GM23338 (cell line): ENCODE data around the gene RPL37. TPM values are rescaled to one million over a fixed set of nuclear protein-coding genes. Genes with fewer than 3 reads are reported as not detected.

Experiments
- ATAC-seq: fragments of 200-7000 bp; cut with Tn5 transposase; 3 replicates; pipeline ENCODE4 v1.9.1; 2020
- DNase-seq: peaks from one replicate; pipeline ENCODE4 v3.0.0-alpha.2; 2015; ENCODE audit warnings: low spot score
- H2AFZ ChIP-seq: fragments of 200-600 bp; sonication (generic); 2 replicates; pipeline ENCODE4 v1.8.0; 2016; ENCODE audit warnings: antibody characterized with exemption, mild to moderate bottlenecking, moderate library complexity
- H3F3A ChIP-seq: fragments of 200-600 bp; sonication (generic); replicated peaks from 2 replicates; pipeline ENCODE4 v1.8.0; 2017; ENCODE audit warnings: antibody characterized with exemption, mixed run types, low read depth
- H3K27ac ChIP-seq: fragments of 200-600 bp; sonication (generic); 2 replicates; pipeline ENCODE4 v1.6.1; 2016; ENCODE audit warnings: low read depth
- H3K27me3 ChIP-seq: fragments of 200-600 bp; sonication (generic); 2 replicates; pipeline ENCODE4 v1.8.0; 2016; ENCODE audit warnings: mild to moderate bottlenecking, mixed run types, moderate library complexity; ENCODE audit not compliant: insufficient read depth
- H3K36me3 ChIP-seq: fragments of 200-600 bp; sonication (generic); 2 replicates; pipeline ENCODE4 v1.8.0; 2016; ENCODE audit warnings: mild to moderate bottlenecking; ENCODE audit not compliant: insufficient read depth
- H3K4me1 ChIP-seq: fragments of 200-600 bp; sonication (generic); 2 replicates; pipeline ENCODE4 v1.8.0; 2016; ENCODE audit warnings: mild to moderate bottlenecking, moderate library complexity; ENCODE audit not compliant: insufficient read depth
- H3K4me2 ChIP-seq: fragments of 200-600 bp; sonication (generic); 2 replicates; pipeline ENCODE4 v1.7.1; 2017; ENCODE audit warnings: mixed run types
- H3K4me3 ChIP-seq: fragments of 200-600 bp; sonication (generic); 2 replicates; pipeline ENCODE4 v1.6.1; 2016; ENCODE audit warnings: mixed run types
- H3K79me2 ChIP-seq: fragments of 200-600 bp; sonication (generic); replicated peaks from 2 replicates; pipeline ENCODE4 v1.8.0; 2017; ENCODE audit warnings: mild to moderate bottlenecking; ENCODE audit not compliant: insufficient read depth
- H3K9me2 ChIP-seq: fragments of 200-600 bp; sonication (generic); 2 replicates; pipeline ENCODE4 v1.8.0; 2017; ENCODE audit not compliant: insufficient read depth
- H4K20me1 ChIP-seq: fragments of 200-600 bp; sonication (generic); replicated peaks from 2 replicates; pipeline ENCODE4 v1.8.0; 2017; ENCODE audit warnings: mild to moderate bottlenecking; ENCODE audit not compliant: insufficient read depth
- H3K27ac Mint-ChIP-seq: 2 replicates; pipeline ENCODE4 v1.8.0; 2020; ENCODE audit warnings: inconsistent platforms, mild to moderate bottlenecking, moderate library complexity, mixed read lengths
- H3K27me3 Mint-ChIP-seq: 3 replicates; pipeline ENCODE4 v1.8.0; 2022; ENCODE audit warnings: low read depth, mild to moderate bottlenecking, moderate library complexity, mixed read lengths, inconsistent platforms; ENCODE audit not compliant: insufficient read depth, poor library complexity
- H3K36me3 Mint-ChIP-seq: 3 replicates; pipeline ENCODE4 v1.8.0; 2021; ENCODE audit warnings: low read depth, mild to moderate bottlenecking, inconsistent platforms, moderate library complexity, mixed read lengths
- H3K4me1 Mint-ChIP-seq: 3 replicates; pipeline ENCODE4 v1.8.0; 2020; ENCODE audit warnings: mild to moderate bottlenecking, inconsistent platforms, mixed read lengths
- H3K4me3 Mint-ChIP-seq: 3 replicates; pipeline ENCODE4 v1.8.0; 2021; ENCODE audit warnings: moderate library complexity, mild to moderate bottlenecking, inconsistent platforms, mixed read lengths
- H3K9me3 Mint-ChIP-seq: 3 replicates; pipeline ENCODE4 v1.8.0; 2020; ENCODE audit warnings: moderate library complexity, mild to moderate bottlenecking, inconsistent platforms, mixed read lengths
- CREB1 ChIP-seq: fragments of 250-450 bp; sonication (Bioruptor Pico); IDR thresholded peaks from 2 replicates; pipeline ENCODE4 v1.5.0; 2020; ENCODE audit warnings: low read depth, mild to moderate bottlenecking, moderate library complexity
- CTCF ChIP-seq, 2 experiments: fragments of 200-600 bp in 1 of 2; sonication (generic) in 1 of 2; conservative IDR thresholded peaks; 2 replicates each; pipeline versions ENCODE4 v1.5.1 to v1.6.1; 2016 to 2017; ENCODE audit warnings: antibody characterized with exemption in 2 of 2, low read depth in 2 of 2, mild to moderate bottlenecking in 2 of 2, moderate library complexity in 1 of 2
- ETS1 ChIP-seq: IDR thresholded peaks from 2 replicates; pipeline ENCODE4 v1.6.1; 2016; ENCODE audit warnings: antibody characterized with exemption
- JUNB ChIP-seq: IDR thresholded peaks from one replicate; pipeline ENCODE4 v1.6.1; 2016; ENCODE audit warnings: antibody characterized with exemption; ENCODE audit not compliant: unreplicated experiment
- REST ChIP-seq: IDR thresholded peaks from one replicate; pipeline ENCODE4 v1.6.1; 2018; ENCODE audit warnings: antibody characterized with exemption; ENCODE audit not compliant: unreplicated experiment
- STAT1 ChIP-seq: IDR thresholded peaks from one replicate; pipeline ENCODE4 v1.6.1; 2016; ENCODE audit warnings: antibody characterized with exemption; ENCODE audit not compliant: unreplicated experiment
- ZNF114 ChIP-seq: fragments of 250-450 bp; sonication (Bioruptor Pico); IDR thresholded peaks from 2 replicates; pipeline ENCODE4 v1.5.0; 2020; ENCODE audit warnings: mild to moderate bottlenecking, moderate library complexity
- polyA plus RNA-seq: library from polyadenylated mRNA; unstranded; fragments of >200 nt; fragmentation: Nextera tagmentation; extraction: Ambion mirVana; gene quantifications from 2 replicates; pipeline ENCODE4 v1.2.1, GENCODE V29; 2016
- total RNA-seq: library from RNA; depleted of rRNA; stranded (reverse); fragments of >200 nt; shearing (Covaris generic); gene quantifications from 2 replicates; pipeline ENCODE4 v1.2.3, GENCODE V29; 2014

Gene RPL37
- total and polyA plus RNA-seq, 2 experiments from 2014 or later: 104 to 3,283 TPM

GRCh38 chr5:40841068-40841805, 6.2 kb upstream of the RPL37 start, which contains the start of gene CARD6:
TSS of gene CARD6 (plus strand) at chr5:40841367. CDS start at chr5:40841383, 16 bp downstream.
- no peaks in the 10 kb centered on the region for H3K27me3 ChIP-seq
- H3K27ac ChIP-seq: no peak within 1 kb of the TSS
- peak within 1 kb of the TSS; percentile 29 for H3K4me3 ChIP-seq
- TF ChIP-seq CTCF (conservative IDR thresholded peaks at IDR 0.05; ENCODE audit: low read depth in 2 of 2) (peak in 1 of 2 experiments; percentile 35; a peak in 1 of 4 replicates), CREB1 (CRISPR knock-in tag) (no peak)
- no peak for DNase-seq
- Mint-ChIP-seq H3K27me3 (no peaks in the 10 kb centered on the region), H3K4me3 (peak within 1 kb of the TSS; percentile 57), H3K4me1 (peaks cover 19% of the 10 kb centered on the region), H3K27ac (peak within 1 kb of the TSS; percentile 28), H3K36me3 (no peaks in the 10 kb centered on the region), H3K9me3 (no peaks in the 10 kb centered on the region)
- H3K36me3 ChIP-seq: no peaks in the 10 kb centered on the region
- H3K79me2 ChIP-seq: no peaks in the 10 kb centered on the region
- H2AFZ ChIP-seq: peak within 1 kb of the TSS; percentile 19
- H3F3A ChIP-seq: no peaks in the 10 kb centered on the region
- H3K4me1 ChIP-seq: peaks cover 6% of the 10 kb centered on the region
- H4K20me1 ChIP-seq: no peaks in the 10 kb centered on the region
- peak; percentile 59 for ATAC-seq
- no peaks in the 10 kb centered on the region for H3K9me2 ChIP-seq
- peak within 1 kb of the TSS; percentile 39 for H3K4me2 ChIP-seq

- H3K27me3 ChIP-seq: no peaks in the 10 kb centered on the region
- DNase-seq: no peak
- H3K4me3 Mint-ChIP-seq: no peak overlapping the region
- no peak overlapping the region for H3K27ac Mint-ChIP-seq
- peaks cover 28% of the 10 kb centered on the region for H3K4me1 Mint-ChIP-seq
- H3K79me2 ChIP-seq: peaks cover 19% of the 10 kb centered on the region
- no peak overlapping the region for H3K4me3 ChIP-seq
- H4K20me1 ChIP-seq: peaks cover 10% of the 10 kb centered on the region
- peaks cover 18% of the 10 kb centered on the region for H3K27me3 Mint-ChIP-seq
- H3K36me3 Mint-ChIP-seq: peaks cover 24% of the 10 kb centered on the region
- H3K9me3 Mint-ChIP-seq: 0 out of 3 replicates have a peak, but pooled peaks cover 6% of the 10 kb centered on the region
- H3K36me3 ChIP-seq: peaks cover 14% of the 10 kb centered on the region
- no peak overlapping the region for H2AFZ ChIP-seq
- H3K4me1 ChIP-seq: peaks cover 20% of the 10 kb centered on the region
- peaks cover 27% of the 10 kb centered on the region for H3F3A ChIP-seq
- H3K27ac ChIP-seq: no peak overlapping the region
- no peak for ATAC-seq
- H3K9me2 ChIP-seq: no peaks in the 10 kb centered on the region
- H3K4me2 ChIP-seq: no peak overlapping the region
- TF ChIP-seq CTCF (conservative IDR thresholded peaks at IDR 0.05; ENCODE audit: low read depth in 2 of 2): no peak
- TF ChIP-seq JUNB: no peak
- no peak for TF ChIP-seq STAT1
- no peak for TF ChIP-seq REST
- TF ChIP-seq ZNF114 (CRISPR knock-in tag): no peak
- TF ChIP-seq ETS1: no peak
Observed at GRCh38 chr5:40838086-40838485, 3.1 kb upstream of the RPL37 start.
